NT2/D1 (cell line): Measurements from ENCODE around the gene KCNE1.
"Not testable (repeated sequence)": the region's sequence is repeated elsewhere in the genome, so short reads cannot be mapped to it uniquely, and the experiment has no call there.

Experiments
- SUZ12 ChIP-seq: IDR thresholded peaks from 2 replicates; pipeline ENCODE4 v1.6.1; 2011; ENCODE audit not compliant: insufficient read length, insufficient read depth; ENCODE audit errors: extremely low read depth
- YY1 ChIP-seq: IDR thresholded peaks from 2 replicates; pipeline ENCODE4 v1.6.1; 2011; ENCODE audit not compliant: insufficient read length, insufficient read depth

- TF ChIP-seq SUZ12, YY1: not testable (repeated sequence)
Observed at GRCh38 chr21:34429710-34430109, 82.3 kb downstream of the KCNE1 start.
